ENCODE results near the gene NDUFS4. TPM values are rescaled to one million over a fixed set of nuclear protein-coding genes. Genes with fewer than 3 reads are reported as not detected.
A peak's percentile ranks its signal among the peaks of the same experiment; 100 is the strongest.
"Not testable (repeated sequence)": the region's sequence is repeated elsewhere in the genome, so short reads cannot be mapped to it uniquely, and the experiment has no call there.

Gene NDUFS4
- total and polyA plus RNA-seq, 7 donors = 103 to 250 (median 179) TPM

DNA sequence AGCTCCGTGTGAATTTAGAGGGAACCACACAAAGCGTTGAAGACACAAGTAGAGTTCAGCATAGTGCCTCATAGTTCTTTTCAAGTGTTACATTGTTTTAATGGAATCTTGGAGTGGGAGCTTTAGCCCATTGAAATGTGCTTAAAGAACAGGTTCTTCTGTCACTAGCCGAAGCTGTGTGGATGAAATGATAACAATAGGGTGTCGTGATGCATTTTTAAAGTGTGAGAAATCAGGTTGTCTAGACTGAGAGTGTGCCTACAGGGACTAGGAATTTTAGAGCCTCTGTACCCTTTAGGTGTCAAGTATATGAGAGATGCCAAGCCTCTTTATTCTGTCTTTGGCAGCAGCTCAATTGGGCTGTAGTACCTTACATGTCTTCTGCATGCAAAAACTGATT is 83.0 kb downstream of the NDUFS4 start:
- peak in 2 of 4 donors; percentile 40 to 42 for ATAC-seq

DNA sequence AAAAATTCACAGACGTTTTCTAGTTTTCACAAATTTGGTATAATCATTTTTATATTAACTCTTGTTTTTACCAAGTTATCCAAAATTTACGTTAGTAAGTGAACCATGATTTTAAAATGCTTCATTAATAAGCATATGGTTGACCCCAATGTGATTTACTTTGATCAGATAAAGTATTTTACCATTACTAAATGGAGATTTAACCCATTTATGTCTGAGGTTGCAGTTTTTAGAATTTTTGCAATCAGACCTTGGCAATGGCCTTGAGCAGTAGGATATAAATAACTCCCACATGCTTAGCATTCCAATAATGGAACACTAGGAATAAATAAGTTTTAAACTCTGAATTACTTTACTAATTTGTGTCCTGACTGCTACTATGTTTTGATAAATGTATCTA is 84.6 kb downstream of the NDUFS4 start:
- no peaks in the 10 kb centered on the region for H3K27me3 ChIP-seq (ENCODE audit: insufficient read depth in 3 of 3, low read length in 2 of 3)
- H3K27ac ChIP-seq = no peak overlapping the region
- H3K9me3 ChIP-seq = no peaks in the 10 kb centered on the region
- no peak overlapping the region for H3K4me3 ChIP-seq
- 67 to 76% (median 71%) methylated on average over 2 of the region's 2 CpGs for WGBS, 3 donors
- DNase-seq = no peak
- intact Hi-C loops (cut with DNase I) = no loop called here
- no peak for ATAC-seq
- TF ChIP-seq, protein P1, sequence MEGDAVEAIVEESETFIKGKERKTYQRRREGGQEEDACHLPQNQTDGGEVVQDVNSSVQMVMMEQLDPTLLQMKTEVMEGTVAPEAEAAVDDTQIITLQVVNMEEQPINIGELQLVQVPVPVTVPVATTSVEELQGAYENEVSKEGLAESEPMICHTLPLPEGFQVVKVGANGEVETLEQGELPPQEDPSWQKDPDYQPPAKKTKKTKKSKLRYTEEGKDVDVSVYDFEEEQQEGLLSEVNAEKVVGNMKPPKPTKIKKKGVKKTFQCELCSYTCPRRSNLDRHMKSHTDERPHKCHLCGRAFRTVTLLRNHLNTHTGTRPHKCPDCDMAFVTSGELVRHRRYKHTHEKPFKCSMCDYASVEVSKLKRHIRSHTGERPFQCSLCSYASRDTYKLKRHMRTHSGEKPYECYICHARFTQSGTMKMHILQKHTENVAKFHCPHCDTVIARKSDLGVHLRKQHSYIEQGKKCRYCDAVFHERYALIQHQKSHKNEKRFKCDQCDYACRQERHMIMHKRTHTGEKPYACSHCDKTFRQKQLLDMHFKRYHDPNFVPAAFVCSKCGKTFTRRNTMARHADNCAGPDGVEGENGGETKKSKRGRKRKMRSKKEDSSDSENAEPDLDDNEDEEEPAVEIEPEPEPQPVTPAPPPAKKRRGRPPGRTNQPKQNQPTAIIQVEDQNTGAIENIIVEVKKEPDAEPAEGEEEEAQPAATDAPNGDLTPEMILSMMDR (IDR thresholded peaks at IDR 0.05) = no peak
- peaks cover 0 to 10% of the 10 kb centered on the region in 2 donors for H3K36me3 ChIP-seq (ENCODE audit: insufficient read depth in 1 of 2, low read depth in 1 of 2)
- H3K4me1 ChIP-seq = peaks cover 35% of the 10 kb centered on the region

More for the DNA sequence above, 83.0 kb downstream of the NDUFS4 start:
- Histone ChIP-seq H3K36me3 (ENCODE audit: insufficient read depth in 1 of 2, low read depth in 1 of 2) (peaks cover 0 to 10% of the 10 kb centered on the region in 2 donors), H3K9me3 (no peaks in the 10 kb centered on the region), H3K4me1 (peaks cover 35% of the 10 kb centered on the region), H3K27ac (no peak overlapping the region), H3K4me3 (no peak overlapping the region), H3K27me3 (ENCODE audit: insufficient read depth in 3 of 3, low read length in 2 of 3) (no peaks in the 10 kb centered on the region)
- WGBS, 3 donors = 64 to 76% (median 69%) methylated on average over 4 of the region's 4 CpGs
- DNase-seq = no peak
- TF ChIP-seq, protein P1 (IDR thresholded peaks at IDR 0.05) = no peak
- intact Hi-C loops (cut with DNase I) = no loop called here

DNA sequence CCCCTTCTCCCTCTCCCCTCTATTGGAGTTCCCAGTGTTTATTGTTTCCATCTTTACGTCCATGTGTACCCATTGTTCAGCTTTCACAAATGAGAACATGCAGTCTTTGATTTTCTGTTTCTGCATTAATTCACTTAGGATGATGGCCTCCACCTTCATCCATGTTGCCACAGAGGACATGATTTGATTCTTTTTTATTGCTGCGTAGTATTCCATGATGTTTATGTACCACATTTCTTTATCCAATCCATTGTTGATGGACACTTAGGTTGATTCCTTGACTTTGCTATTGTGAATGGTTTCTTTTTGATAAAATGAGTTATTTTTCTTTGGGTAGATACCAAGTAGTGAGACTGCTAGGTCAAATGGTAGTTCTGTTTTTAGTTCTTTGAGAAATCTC is 88.9 kb downstream of the NDUFS4 start:
- no peaks in the 10 kb centered on the region for H3K27me3 ChIP-seq (ENCODE audit: insufficient read depth in 3 of 3, low read length in 2 of 3)
- H3K27ac ChIP-seq = no peak overlapping the region
- ATAC-seq (no peak), DNase-seq (no peak)
- TF ChIP-seq, protein P1 (IDR thresholded peaks at IDR 0.05) = no peak
- peaks cover 0 to 10% of the 10 kb centered on the region in 2 donors for H3K36me3 ChIP-seq (ENCODE audit: insufficient read depth in 1 of 2, low read depth in 1 of 2)
- no peaks in the 10 kb centered on the region for H3K9me3 ChIP-seq
- H3K4me3 ChIP-seq = no peak overlapping the region
- intact Hi-C loops (cut with DNase I) = no loop called here
- 97 to 100% (median 99%) methylated on average over 2 of the region's 2 CpGs for WGBS, 3 donors
- H3K4me1 ChIP-seq = peaks cover 11% of the 10 kb centered on the region

DNA sequence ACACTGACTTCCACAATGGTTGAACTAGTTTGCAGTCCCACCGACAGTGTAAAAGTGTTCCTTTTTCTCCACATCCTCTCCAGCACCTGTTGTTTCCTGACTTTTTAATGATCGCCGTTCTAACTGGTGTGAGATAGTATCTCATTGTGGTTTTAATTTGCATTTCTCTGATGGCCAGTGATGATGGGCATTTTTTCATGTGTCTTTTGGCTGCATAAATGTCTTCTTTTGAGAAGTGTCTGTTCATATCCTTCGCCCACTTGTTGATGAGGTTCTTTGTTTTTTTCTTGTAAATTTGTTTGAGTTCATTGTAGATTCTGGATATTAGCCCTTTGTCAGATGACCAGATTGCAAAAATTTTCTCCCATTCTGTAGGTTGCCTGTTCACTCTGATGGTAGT is 100.1 kb downstream of the NDUFS4 start:
- DNase-seq; H3K27ac ChIP-seq; ATAC-seq; H3K4me3 ChIP-seq; H3K36me3 ChIP-seq (ENCODE audit: insufficient read depth in 1 of 2, low read depth in 1 of 2); H3K4me1 ChIP-seq; H3K27me3 ChIP-seq (ENCODE audit: insufficient read depth in 3 of 3, low read length in 2 of 3); intact Hi-C loops (cut with DNase I); H3K9me3 ChIP-seq: not testable (repeated sequence)
- 89 to 98% (median 96%) methylated on average over 4 of the region's 4 CpGs for WGBS, 3 donors

DNA sequence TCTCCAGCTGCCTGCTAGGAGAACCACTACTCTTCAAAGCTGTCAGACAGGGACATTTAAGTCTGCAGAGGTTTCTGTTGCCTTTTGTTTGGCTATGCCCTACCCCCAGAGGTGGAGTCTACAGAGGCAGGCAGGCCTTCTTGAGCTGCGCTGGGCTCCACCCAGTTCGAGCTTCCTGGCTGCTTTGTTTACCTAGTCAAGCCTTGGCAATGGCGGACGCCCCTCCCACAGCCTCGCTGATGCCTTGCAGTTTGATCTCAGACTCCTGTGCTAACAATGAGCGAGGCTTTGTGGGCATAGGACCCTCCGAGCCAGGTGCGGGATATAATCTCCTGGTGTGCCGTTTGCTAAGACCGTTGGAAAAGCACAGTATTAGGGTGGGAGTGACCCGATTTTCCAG is 104.9 kb downstream of the NDUFS4 start:
- intact Hi-C loops (cut with DNase I); DNase-seq: not testable (repeated sequence)
- WGBS, 3 donors = 86 to 97% (median 94%) methylated on average over 10 of the region's 11 CpGs

DNA sequence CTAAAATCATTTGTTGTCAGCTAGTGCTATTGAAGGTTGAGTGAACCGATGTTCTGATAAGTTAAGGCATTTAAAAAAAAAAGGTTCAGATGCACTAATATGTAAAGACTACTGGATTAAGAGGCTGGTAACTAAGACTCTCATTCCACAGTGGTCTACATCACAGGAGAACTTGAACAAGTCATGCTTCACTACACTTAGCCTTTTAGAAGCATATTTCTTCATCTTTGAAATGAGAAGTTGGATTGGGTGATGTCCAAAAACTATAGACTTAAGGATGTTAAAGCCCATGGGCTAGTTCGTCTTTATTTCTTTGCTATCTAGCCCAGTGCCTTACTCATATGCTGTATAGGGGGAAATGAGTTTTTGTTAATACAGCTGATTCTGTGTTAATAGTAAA is 107.2 kb downstream of the NDUFS4 start:
- 97 to 98% (median 97%) methylated on average over 2 of the region's 2 CpGs for WGBS, 3 donors
- no peak overlapping the region for H3K27ac ChIP-seq
- no peak for DNase-seq
- H3K36me3 ChIP-seq (ENCODE audit: insufficient read depth in 1 of 2, low read depth in 1 of 2) = peaks cover 0 to 7% of the 10 kb centered on the region in 2 donors
- intact Hi-C loops (cut with DNase I) = no loop called here
- H3K4me3 ChIP-seq = no peak overlapping the region
- no peaks in the 10 kb centered on the region for H3K27me3 ChIP-seq (ENCODE audit: insufficient read depth in 3 of 3, low read length in 2 of 3)
- no peaks in the 10 kb centered on the region for H3K9me3 ChIP-seq
- no peak for ATAC-seq
- H3K4me1 ChIP-seq = no peaks in the 10 kb centered on the region
- TF ChIP-seq, protein P1 (IDR thresholded peaks at IDR 0.05) = no peak

More for the DNA sequence above, 104.9 kb downstream of the NDUFS4 start:
- not testable (repeated sequence) for H3K36me3 ChIP-seq (ENCODE audit: insufficient read depth in 1 of 2, low read depth in 1 of 2); H3K4me1 ChIP-seq; H3K27ac ChIP-seq; H3K9me3 ChIP-seq; H3K27me3 ChIP-seq (ENCODE audit: insufficient read depth in 3 of 3, low read length in 2 of 3); H3K4me3 ChIP-seq; ATAC-seq
